ENCODE data around the gene FAM135A.
A peak's percentile ranks its signal among the peaks of the same experiment; 100 is the strongest.
"Not testable (repeated sequence)": the region's sequence is repeated elsewhere in the genome, so short reads cannot be mapped to it uniquely, and the experiment has no call there.

Gene FAM135A

DNA sequence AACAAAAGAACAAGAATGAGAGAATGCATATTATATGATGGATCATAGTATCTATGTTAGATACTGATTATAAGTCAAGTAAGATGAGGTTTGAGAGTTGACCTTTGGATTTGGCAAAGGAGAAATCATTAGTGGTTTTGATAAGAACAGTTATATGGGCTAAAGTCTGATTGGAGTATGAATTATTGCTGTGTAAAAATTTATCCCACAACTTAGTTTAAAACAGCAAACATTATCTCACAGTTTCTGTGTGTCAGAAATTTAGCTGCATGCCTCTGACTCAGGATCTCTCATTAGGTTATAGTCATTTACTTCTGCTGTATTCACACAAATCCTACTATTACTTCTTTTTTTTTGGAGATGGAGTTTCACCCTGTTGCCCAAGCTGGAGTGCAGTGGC lies 56.7 kb downstream of the FAM135A start:
- no peak for DNase-seq

DNA sequence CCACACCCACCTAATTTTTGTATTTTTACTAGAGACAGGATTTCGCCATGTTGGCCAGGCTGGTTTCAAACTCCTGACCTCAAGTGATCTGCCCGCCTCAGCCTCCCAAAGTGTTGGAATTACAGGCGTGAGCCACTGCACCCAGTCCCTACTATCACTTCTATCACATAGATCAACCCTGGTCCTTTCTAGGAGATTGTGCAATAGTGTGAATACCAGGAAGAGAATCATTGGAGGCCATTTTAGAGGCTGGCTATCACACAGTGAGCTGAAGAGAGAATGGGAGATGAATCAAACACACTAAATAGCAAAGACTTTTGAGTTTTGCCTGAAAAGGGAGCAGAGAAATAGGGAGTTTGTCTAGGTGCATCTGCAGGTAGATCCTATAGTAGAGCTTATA lies 57.2 kb downstream of the FAM135A start:
- not testable (repeated sequence) for DNase-seq

DNA sequence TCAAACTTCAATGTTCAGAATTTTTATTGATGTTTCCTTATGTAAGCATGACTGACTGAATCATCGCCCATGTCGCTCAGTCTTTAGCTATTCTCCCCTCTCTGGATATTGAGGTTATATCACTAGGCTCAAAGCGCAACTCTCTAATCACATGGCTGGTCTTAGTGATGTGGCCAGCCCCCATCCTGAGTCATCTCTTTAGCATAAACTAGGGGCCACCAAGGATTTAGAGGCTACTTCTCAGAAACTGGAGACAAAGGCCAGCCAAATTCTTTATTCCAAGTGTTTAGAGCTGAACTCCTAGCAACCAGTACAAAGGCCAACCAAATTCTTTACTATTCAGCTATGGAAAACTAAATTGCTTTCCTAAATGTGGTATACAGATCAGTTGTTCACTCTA lies 61.4 kb downstream of the FAM135A start:
- no peak for DNase-seq

- no peak for DNase-seq
Observed at GRCh38 chr6:70479236-70479635, 65.9 kb downstream of the FAM135A start.

GRCh38 chr6:70486638-70487037 lies 73.3 kb downstream of the FAM135A start:
- not testable (repeated sequence) for DNase-seq

DNA sequence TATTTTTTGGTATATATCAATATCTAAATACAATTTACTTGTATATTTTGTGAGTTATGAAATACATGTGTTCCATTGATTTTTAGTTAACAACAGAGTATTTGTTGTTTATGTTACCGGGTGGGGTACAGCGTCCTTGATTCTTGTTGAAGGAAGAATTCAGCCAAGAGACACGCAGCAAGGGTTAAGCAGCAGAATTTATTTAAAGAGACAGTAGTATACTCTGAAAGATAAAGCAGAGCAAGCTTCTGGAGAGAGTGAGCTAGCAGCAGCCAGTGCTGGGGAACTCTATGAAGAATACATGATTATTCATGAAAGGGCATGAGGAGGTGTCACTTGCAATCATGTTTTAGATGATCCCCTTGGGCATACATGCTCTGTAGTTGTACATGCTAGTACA lies 76.1 kb downstream of the FAM135A start:
- DNase-seq: no peak

- no peak for DNase-seq
Observed at GRCh38 chr6:70494833-70495232, 81.5 kb downstream of the FAM135A start.

DNA sequence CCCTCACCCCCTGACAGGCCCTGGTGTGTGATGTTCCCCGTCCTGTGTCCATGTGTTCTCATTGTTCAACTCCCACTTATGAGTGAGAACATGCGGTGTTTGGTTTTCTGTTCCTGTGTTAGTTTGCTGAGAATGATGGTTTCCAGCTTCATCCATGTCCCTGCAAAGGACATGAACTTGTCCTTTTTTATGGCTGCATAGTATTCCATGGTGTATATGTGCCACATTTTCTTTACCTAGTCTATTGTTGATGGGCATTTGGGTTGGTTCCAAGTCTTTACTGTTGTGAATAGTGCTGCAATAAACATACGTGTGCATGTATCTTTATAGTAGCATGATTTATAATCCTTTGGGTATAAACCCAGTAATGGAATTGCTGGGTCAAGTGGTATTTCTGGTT lies 82.5 kb downstream of the FAM135A start:
- not testable (repeated sequence) for DNase-seq

- DNase-seq: no peak
Observed at GRCh38 chr6:70502484-70502883, 89.2 kb downstream of the FAM135A start.

DNA sequence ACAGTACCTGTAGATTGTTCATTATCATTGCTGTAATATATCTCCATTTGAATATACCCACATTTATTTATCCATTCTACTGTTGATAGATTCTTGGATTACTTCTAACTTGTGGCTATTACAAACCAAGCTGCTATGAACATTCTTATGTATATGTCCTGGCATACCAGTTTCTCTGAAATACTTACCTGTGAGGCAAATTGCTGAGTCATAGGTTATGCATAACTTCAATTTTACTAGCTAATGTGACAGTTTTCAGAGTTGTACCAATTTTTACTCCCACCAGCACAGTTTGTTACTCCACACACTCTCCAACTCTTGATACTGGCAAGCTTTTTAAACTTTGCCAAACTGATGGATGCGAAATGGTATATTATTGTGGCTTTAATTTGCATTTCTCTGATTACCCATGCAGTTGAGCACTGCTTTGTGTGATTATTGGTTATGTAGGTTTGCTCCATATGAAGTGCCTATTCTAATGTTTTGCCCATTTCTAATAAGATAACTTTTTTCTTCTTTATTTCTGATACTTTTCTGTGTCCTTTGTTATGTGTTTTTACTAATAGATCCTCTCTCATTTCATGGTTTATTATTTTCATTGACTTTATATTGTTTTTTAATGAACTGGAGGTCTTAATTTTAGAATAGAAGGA lies 90.6 kb downstream of the FAM135A start:
- DNase-seq: no peak

DNA sequence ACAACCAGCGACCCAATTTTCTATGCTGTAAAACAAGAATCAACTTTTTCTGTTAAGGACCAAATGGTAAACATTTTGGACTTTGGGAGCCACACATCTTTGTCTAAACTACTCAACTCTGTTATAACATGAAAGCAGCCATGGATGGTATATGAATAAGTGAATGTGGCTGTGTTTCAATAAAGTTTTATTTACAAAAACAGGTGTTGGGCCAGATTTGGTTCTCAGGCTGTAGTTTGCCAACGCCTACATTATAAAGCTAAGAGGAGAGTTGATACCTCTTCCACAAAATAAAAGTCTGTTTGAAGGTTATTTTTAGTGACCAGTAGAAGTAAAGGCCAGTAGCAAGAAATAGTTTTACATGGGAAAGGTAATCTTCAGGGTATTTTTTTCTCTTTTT lies 93.0 kb downstream of the FAM135A start:
- no peak for DNase-seq

- no peak for DNase-seq
Observed at GRCh38 chr6:70507161-70507560, 93.9 kb downstream of the FAM135A start.

DNA sequence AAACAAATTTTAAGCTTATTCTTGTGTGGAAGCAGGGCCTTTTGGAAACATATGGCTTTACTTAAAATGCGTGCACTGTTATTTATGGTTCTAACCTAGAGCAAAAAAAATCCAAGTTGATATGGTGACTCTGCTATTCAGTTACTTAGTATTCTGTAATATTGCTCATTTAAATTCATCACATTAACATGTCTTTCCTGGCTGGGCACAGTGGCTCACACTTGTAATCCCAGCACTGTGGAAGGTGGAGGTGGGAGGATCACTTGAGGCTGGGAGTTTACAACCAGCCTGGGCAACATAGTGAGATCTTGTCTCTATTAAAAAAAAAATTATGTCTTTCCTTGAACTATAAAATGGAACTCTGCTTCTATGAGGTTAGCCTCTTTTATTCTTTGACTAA lies 95.6 kb downstream of the FAM135A start:
- DNase-seq: no peak

DNA sequence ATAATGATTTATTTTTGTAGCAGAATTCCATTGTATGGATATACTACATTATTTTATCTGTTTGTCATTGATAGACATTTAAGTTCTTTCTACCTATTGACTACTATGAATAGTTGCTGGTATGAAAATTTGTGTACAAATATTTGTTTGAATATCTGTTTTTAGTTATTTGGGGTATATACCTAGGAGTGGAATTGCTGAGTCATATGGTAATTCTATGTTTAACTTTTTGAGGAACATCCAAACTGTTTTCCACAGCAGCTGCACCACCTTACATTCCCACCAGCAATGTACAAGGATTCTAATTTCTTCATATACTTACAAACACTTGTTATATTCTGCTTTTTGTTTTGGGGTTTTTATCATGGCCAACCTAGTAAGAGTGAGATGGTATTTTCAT lies 97.3 kb downstream of the FAM135A start:
- no peak for DNase-seq

DNA sequence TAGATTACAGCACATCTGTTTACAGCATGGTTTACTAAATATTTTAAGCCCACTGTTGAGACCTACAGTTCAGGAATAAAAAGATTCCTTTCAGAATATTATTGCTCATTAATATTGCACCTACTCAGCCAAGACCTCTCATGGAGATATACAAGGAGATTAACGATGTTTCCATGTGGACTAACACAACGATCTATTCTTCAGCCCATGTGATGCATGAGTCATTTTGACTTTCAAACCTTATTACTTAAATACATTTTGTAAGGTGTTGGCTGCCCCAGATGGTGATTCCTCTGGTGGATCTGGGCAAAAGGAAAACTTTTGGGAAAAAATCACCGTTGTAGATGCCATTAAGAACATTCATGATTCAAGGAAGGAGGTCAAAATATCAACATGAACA lies 105.4 kb downstream of the FAM135A start:
- DNase-seq: no peak

GRCh38 chr6:70520575-70520974 lies 107.3 kb downstream of the FAM135A start:
- DNase-seq: no peak

DNA sequence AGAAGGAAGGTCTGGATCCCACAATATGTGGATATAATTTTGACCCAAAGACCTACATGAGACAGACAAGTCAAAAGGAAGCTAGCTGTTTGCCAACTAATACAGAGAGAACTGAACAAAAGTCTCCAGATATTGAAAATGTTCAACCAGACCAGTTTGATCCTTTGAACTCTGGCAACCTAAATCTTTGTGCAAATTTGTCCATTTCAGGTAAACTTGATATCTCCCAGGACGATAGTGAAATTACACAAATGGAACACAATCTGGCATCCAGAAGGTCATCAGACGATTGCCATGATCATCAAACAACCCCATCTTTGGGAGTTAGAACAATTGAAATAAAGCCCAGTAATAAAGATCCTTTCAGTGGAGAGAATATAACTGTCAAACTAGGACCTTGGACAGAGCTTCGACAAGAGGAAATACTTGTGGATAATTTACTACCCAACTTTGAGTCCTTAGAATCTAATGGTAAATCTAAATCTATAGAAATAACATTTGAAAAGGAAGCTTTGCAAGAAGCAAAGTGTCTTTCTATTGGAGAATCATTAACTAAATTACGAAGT lies 111.5 kb downstream of the FAM135A start:
- no peak for DNase-seq

DNA sequence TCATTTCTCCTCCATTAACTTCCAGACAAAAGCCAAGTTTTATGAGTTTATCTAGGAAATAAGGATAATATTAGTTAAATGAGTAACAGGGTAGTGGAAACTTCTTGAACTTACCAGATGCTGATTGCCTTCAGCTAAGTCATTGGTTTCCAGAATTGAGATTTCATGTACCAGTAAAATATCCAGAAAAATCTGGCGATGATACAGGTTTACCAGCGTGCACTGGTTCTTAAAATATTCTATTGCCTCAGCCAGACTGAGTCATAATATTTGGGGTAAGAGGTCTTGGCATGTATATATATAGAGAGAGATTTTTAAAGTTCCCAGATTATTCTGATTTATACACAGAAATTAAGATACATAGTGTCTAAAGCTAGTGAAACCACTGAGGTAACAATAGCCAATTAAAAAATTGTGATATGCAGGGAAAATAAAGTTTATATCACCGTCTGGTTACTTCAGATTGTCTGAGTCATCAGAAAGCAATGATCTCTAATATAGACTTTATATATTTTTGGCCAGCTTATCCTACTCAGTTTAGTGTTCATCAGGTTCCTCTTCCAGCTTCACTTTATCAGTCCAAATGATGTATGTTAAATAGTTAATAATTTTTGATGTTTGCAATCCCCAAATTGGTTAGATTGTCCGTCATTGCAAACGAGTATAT lies 113.9 kb downstream of the FAM135A start:
- DNase-seq: no peak

- DNase-seq: no peak
Observed at GRCh38 chr6:70530023-70530422, 116.7 kb downstream of the FAM135A start.

- no peak for DNase-seq
Observed at GRCh38 chr6:70531133-70531532, 117.8 kb downstream of the FAM135A start.

DNA sequence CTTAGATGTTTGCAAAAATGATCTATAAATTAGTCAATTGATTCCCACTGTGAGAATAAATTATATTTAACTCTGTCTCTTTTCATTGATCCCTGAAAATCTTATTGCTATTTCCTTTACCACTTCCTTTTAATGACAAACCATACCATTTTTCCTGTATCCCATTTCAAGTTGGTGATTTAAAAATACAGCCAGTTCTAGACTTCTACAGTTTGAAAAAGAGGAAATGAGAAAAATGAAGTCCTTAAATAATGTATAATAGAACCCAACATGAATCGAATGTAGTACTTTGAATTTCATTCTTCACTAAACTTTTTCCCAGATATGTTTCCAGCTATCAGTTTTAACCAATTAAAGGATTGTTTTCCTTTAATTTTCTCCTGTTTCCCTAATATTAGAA lies 124.0 kb downstream of the FAM135A start:
- DNase-seq: no peak

GRCh38 chr6:70538376-70538775 lies 125.1 kb downstream of the FAM135A start:
- DNase-seq: no peak

DNA sequence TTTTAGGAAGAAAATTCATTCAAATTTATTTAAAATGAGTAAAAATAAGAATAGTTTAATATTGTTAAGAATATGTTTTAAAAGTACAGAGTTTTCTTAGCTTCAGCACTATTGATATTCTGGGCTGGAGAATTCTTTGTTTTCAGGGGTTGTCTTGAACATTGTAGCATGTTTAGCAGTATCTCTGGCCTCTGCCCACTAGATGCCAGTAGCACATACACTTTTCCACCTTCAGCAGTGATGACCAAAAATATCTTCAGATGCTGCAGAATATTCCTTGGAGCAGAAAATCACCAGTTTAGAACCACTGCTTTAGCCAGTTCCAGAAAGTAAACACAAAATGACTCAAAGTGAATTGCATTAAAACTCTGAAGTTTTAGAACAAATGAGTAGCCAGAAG lies 134.0 kb downstream of the FAM135A start:
- DNase-seq: peak; percentile 56

DNA sequence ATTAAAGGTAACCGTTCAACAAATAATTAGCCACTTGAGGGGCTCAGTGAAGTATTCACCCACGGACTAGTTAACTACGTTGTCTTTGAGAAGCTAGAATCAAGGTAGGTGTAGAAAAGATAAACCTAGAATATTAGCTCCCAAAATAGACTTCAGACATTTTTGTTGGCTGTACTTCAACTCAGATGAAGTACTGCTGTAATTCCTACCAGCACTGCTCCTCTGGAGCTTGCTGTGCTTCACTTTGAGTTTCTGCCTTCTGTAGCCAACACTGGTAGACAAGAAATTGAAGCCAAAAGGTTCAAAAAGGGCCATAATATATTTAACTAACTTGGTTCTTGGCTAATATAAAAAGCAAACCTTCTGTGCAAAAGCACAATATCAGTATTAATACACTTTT lies 134.6 kb downstream of the FAM135A start:
- no peak for DNase-seq

DNA sequence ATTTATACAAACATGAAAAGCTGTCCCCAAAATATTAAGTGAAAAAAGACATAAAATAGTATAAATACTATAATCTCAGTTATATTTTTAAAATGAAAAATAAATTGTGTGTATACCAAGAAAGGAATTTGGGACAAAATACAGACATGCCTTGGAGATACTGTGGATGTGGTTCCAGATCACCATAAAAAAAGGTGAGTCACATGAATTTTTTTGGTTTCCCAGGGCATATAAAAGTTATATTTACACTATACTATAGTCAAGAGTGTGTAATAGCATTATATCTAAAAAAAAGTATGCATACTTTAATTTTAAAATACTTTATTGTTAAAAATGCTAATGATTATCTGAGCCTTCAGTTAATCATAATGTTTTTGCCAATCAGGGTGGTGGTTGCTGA lies 136.0 kb downstream of the FAM135A start:
- no peak for DNase-seq
